Activated B cell treated with CpG ODN at 0.5 μM for 24 hours (primary cell): Measurements from ENCODE around the gene CNKSR1. TPM values are rescaled to one million over a fixed set of nuclear protein-coding genes. Genes with fewer than 3 reads are reported as not detected.

ENCODE experiments used
- ATAC-seq: fragments of 200-7000 bp; cut with Tn5 transposase; one replicate; pipeline ENCODE4 v1.10.0; 2021; ENCODE audit warnings: low read depth, mild to moderate bottlenecking, moderate library complexity
- CTCF ChIA-PET: fragments of 350-600 bp; sonication (Branson Sonifier 250); formaldehyde crosslinking; loops from one replicate; lab custom pipeline; 2021; ENCODE audit warnings: antibody characterized with exemption; lab: Charles Lee
- POLR2A ChIA-PET: fragments of 350-600 bp; sonication (Branson Sonifier 250); formaldehyde crosslinking; loops from one replicate; lab custom pipeline; 2021; ENCODE audit warnings: antibody characterized with exemption; lab: Charles Lee
- DNase-seq: peaks from one replicate; pipeline ENCODE4 v3.0.0; 2022
- H3K27ac Mint-ChIP-seq: one replicate; pipeline ENCODE4 v1.8.0; 2020; ENCODE audit warnings: mixed read lengths
- H3K27me3 Mint-ChIP-seq: one replicate; pipeline ENCODE4 v1.8.0; 2021; ENCODE audit warnings: mixed read lengths
- H3K36me3 Mint-ChIP-seq: one replicate; pipeline ENCODE4 v1.8.0; 2021; ENCODE audit warnings: low read depth, mixed read lengths
- H3K4me1 Mint-ChIP-seq: one replicate; pipeline ENCODE4 v1.8.0; 2021; ENCODE audit warnings: mixed read lengths
- H3K4me3 Mint-ChIP-seq: one replicate; pipeline ENCODE4 v1.8.0; 2020; ENCODE audit warnings: mild to moderate bottlenecking, mixed read lengths
- H3K9me3 Mint-ChIP-seq: one replicate; pipeline ENCODE4 v1.8.0; 2020; ENCODE audit warnings: mixed read lengths
- CTCF ChIP-seq: fragments of 200-600 bp; IDR thresholded peaks from one replicate; pipeline ENCODE4 v1.8.0; 2022; ENCODE audit warnings: antibody characterized with exemption, mild to moderate bottlenecking
- intact Hi-C: fragments of 100-400 bp; cut with micrococcal nuclease; formaldehyde crosslinking; loops from one replicate; pipeline ENCODE4 v1.15.1; 2024
- total RNA-seq: library from RNA; stranded (reverse); gene quantifications from 2 replicates; pipeline ENCODE4 v1.2.3, GENCODE V29; 2022

CNKSR1 gene
- total RNA-seq, 1 donor from 2014 or later, result 2.7 TPM

DNA sequence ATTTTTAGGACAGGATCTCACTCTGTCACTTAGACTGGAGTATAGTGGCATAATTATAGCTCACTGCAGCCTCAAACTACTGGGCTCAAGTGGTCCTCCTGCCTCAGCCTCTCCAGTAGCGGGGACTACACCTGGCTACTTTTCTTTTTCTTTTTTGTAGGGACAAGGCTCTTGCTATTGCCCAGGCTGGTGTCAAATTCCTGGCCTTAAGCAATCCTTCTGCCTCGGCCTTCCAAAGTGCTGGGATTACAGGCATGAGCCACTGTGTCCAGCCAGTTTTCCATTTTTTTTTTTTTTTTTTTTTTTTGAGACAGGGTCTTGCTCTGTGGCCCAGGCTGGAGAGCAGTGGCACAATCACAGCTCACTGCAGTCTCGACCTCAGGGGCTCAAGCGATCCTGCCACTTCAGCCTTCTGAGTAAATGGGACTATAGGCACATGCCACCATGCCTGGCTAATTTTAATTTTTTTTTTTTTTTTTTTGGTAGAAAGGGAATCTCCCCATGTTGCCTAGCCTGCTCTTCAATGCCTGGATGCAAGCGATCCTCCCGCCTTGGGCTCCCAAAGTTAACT, 36.1 kb downstream of the CNKSR1 start:
- ATAC-seq (no peak), DNase-seq (no peak)
- intact Hi-C loops, result no loop called here
- Mint-ChIP-seq H3K27ac (no peak overlapping the region), H3K4me1 (no peaks in the 10 kb centered on the region), H3K4me3 (no peak overlapping the region), H3K9me3 (no peaks in the 10 kb centered on the region), H3K27me3 (peaks cover 2% of the 10 kb centered on the region), H3K36me3 (no peaks in the 10 kb centered on the region)
- POLR2A ChIA-PET, result no interaction called here
- CTCF ChIA-PET, result interaction anchor here (0.7 kb wide), 1 partner anchor 17 kb away, joined by 3 read pairs; no protein-coding TSS in a partner anchor
- no peak for TF ChIP-seq CTCF

DNA sequence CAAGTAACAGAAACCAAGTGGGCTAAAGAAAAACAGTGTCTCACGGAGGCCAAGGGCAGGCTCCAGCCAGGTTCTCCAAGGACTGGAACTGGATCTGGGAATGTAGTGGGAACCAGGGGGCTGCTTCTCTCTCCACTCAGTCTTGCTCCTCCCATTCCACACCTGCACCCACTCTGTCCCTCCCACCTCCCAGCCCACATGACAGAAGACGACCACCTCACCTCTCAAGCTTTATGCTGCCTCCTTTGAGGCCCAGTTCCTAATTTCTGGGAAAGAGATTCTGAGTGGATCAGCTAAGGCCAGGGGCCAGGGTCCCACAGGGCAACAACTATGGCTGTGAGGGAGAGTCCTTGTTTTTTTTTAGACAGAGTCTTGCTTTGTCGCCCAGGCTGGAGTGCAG, 38.0 kb downstream of the CNKSR1 start:
- H3K4me1 Mint-ChIP-seq, result no peaks in the 10 kb centered on the region
- intact Hi-C loops, result no loop called here
- ATAC-seq (no peak), DNase-seq (no peak)
- H3K27ac Mint-ChIP-seq, result no peak overlapping the region
- no peak for TF ChIP-seq CTCF
- no peaks in the 10 kb centered on the region for H3K36me3 Mint-ChIP-seq
- no peak overlapping the region for H3K4me3 Mint-ChIP-seq
- POLR2A ChIA-PET, result no interaction called here
- CTCF ChIA-PET, result no interaction called here
- H3K9me3 Mint-ChIP-seq, result no peaks in the 10 kb centered on the region
- H3K27me3 Mint-ChIP-seq, result peaks cover 2% of the 10 kb centered on the region

GRCh38 chr1:26218906-26219494, 41.7 kb downstream of the CNKSR1 start:
- ATAC-seq (no peak), DNase-seq (no peak)
- Mint-ChIP-seq H3K27ac (no peak overlapping the region), H3K9me3 (no peaks in the 10 kb centered on the region), H3K4me1 (no peaks in the 10 kb centered on the region), H3K4me3 (no peak overlapping the region), H3K27me3 (peaks cover 2% of the 10 kb centered on the region), H3K36me3 (no peaks in the 10 kb centered on the region)
- CTCF ChIA-PET, result no interaction called here
- no peak for TF ChIP-seq CTCF
- POLR2A ChIA-PET, result no interaction called here
- intact Hi-C loops, result no loop called here

- ChIA-PET POLR2A (interaction anchor here (1.0 kb wide), 1 partner anchor 14 kb away, joined by 3 read pairs; no protein-coding TSS in a partner anchor), CTCF (interaction anchor here (0.8 kb wide), 1 partner anchor 14 kb away, joined by 3 read pairs; the partner anchor contains the start of gene CEP85)
- TF ChIP-seq CTCF, result no peak
- intact Hi-C loops, result no loop called here
- H3K27ac Mint-ChIP-seq, result no peak overlapping the region
- H3K4me1 Mint-ChIP-seq, result peaks cover 9% of the 10 kb centered on the region
- peaks cover 3% of the 10 kb centered on the region for H3K27me3 Mint-ChIP-seq
- H3K9me3 Mint-ChIP-seq, result no peaks in the 10 kb centered on the region
- no peaks in the 10 kb centered on the region for H3K36me3 Mint-ChIP-seq
- DNase-seq (no peak), ATAC-seq (no peak)
- no peak overlapping the region for H3K4me3 Mint-ChIP-seq
Observed at GRCh38 chr1:26220199-26220912, 43.1 kb downstream of the CNKSR1 start.

- Mint-ChIP-seq H3K9me3 (no peaks in the 10 kb centered on the region), H3K27ac (no peak overlapping the region), H3K4me3 (no peak overlapping the region), H3K4me1 (peaks cover 16% of the 10 kb centered on the region), H3K27me3 (peaks cover 9% of the 10 kb centered on the region), H3K36me3 (no peaks in the 10 kb centered on the region)
- DNase-seq (no peak), ATAC-seq (no peak)
- ChIA-PET CTCF (interaction anchor here (0.8 kb wide), 1 partner anchor 13 kb away, joined by 3 read pairs; the partner anchor contains the start of gene CEP85), POLR2A (interaction anchor here (1.0 kb wide), 1 partner anchor 14 kb away, joined by 3 read pairs; no protein-coding TSS in a partner anchor)
- intact Hi-C loops, result no loop called here
- no peak for TF ChIP-seq CTCF
Observed at GRCh38 chr1:26221094-26221493, 43.8 kb downstream of the CNKSR1 start.
